Choroid plexus epithelial cell (primary cell): ENCODE data around the gene MYO1D.

Source experiments
- DNase-seq: peaks from one replicate; pipeline ENCODE4 v3.0.0-alpha.2; 2010; ENCODE audit warnings: low read depth
- H3K4me3 ChIP-seq: 2 replicates; pipeline ENCODE4 v1.5.1; 2011; ENCODE audit warnings: low read depth, mild to moderate bottlenecking, control low read depth, low read length, moderate library complexity
- CTCF ChIP-seq: conservative IDR thresholded peaks from 2 replicates; pipeline ENCODE4 v1.5.1; 2011; ENCODE audit warnings: low read depth, mild to moderate bottlenecking, control low read depth, inconsistent platforms, low read length, moderate library complexity

The MYO1D gene

GRCh38 chr17:32628271-32629044 lies 248.5 kb downstream of the MYO1D start:
- no peak for TF ChIP-seq CTCF
- no peak for DNase-seq
- H3K4me3 ChIP-seq = no peak overlapping the region

GRCh38 chr17:32627239-32627996 lies 249.5 kb downstream of the MYO1D start:
- H3K4me3 ChIP-seq = no peak overlapping the region
- peak; percentile 25 for DNase-seq
- no peak for TF ChIP-seq CTCF

GRCh38 chr17:32626379-32626791 lies 250.5 kb downstream of the MYO1D start:
- no peak for TF ChIP-seq CTCF
- H3K4me3 ChIP-seq = no peak overlapping the region
- no peak for DNase-seq

GRCh38 chr17:32625971-32626370 lies 251.0 kb downstream of the MYO1D start:
- H3K4me3 ChIP-seq = no peak overlapping the region
- no peak for DNase-seq
- no peak for TF ChIP-seq CTCF

- no peak for TF ChIP-seq CTCF
- DNase-seq = peak; percentile 10
- no peak overlapping the region for H3K4me3 ChIP-seq
These were observed 253.7 kb downstream of the MYO1D start for GRCh38 chr17:32623196-32623595.

GRCh38 chr17:32622540-32622939 lies 254.4 kb downstream of the MYO1D start:
- no peak for DNase-seq
- TF ChIP-seq CTCF = no peak
- no peak overlapping the region for H3K4me3 ChIP-seq
